ENCODE results near the gene SEMA5B. TPM values are rescaled to one million over a fixed set of nuclear protein-coding genes. Genes with fewer than 3 reads are reported as not detected.

SEMA5B gene
- total and polyA plus RNA-seq, 2 of the 4 experiments (the other 2 are of a cell fraction): not detected

DNA sequence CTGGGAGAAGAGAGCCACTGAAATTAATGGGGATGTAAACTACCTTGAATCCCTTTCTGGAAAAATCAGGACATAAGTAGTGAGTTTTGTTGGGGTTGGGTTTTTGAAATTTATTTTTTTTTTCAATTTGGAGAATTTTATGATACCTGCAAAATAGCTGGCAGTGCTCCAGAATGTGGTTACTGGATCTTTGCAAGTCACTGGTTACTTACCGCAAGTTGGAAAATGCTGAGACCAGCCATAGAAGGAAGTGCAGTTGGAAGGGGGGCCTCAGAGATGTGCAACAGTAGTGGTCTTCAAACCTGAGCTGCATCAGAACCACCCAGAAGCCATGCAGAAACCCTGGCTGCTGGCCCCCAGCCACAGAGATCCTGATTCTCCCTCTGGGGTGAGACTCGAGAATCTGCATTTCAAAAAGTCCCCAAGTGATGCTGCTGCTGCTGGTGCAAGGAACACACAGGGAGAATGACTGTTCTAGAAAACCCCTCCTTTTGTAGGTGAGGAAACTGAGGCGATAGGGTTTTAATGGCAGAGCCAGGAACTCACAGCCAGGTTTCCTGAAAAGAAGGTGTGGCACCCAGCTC lies 39.7 kb downstream of the SEMA5B start:
- Histone ChIP-seq H2AK5ac (ENCODE audit: low read depth, low read length) (no peak overlapping the region), H3K4me1 (ENCODE audit: control insufficient read depth, insufficient read depth, low read length) (no peaks in the 10 kb centered on the region), H3K79me1 (ENCODE audit: low read depth in 1 of 2, low read length in 2 of 2) (no peaks in the 10 kb centered on the region), H4K8ac (ENCODE audit: low read depth in 2 of 2, low read length in 2 of 2) (no peak overlapping the region), H2AFZ (replicated peaks; ENCODE audit: low read length, poor library complexity) (no peak overlapping the region), H4K20me1 (ENCODE audit: insufficient read depth, low read length) (no peaks in the 10 kb centered on the region), H2BK20ac (ENCODE audit: low read depth, low read length) (no peak overlapping the region), H4K5ac (ENCODE audit: low read depth, low read length) (no peak overlapping the region), H4K91ac (ENCODE audit: insufficient read depth, low read depth, low read length) (no peak overlapping the region), H3K9me1 (ENCODE audit: insufficient read depth, low read length) (no peaks in the 10 kb centered on the region), H3K4ac (ENCODE audit: low read depth, low read length) (no peak overlapping the region), H3K4me2 (ENCODE audit: low read depth, low read length) (no peak overlapping the region), H3K23ac (ENCODE audit: low read depth, low read length) (no peak overlapping the region), H3K9ac (ENCODE audit: low read depth, low read length) (no peak overlapping the region), H3K9me3 (ENCODE audit: control insufficient read depth, insufficient read depth, low read length) (no peaks in the 10 kb centered on the region), H2AK9ac (replicated peaks; ENCODE audit: low read depth, low read length, poor library complexity) (no peak overlapping the region), H2BK15ac (ENCODE audit: low read depth, low read length) (no peak overlapping the region), H3K56ac (ENCODE audit: extremely low read depth, insufficient read depth, low read length) (no peak overlapping the region), H3K4me3 (ENCODE audit: insufficient read depth, low read depth, low read length) (no peak overlapping the region), H3K14ac (replicated peaks; ENCODE audit: low read depth, low read length) (no peak overlapping the region), H3K27me3 (ENCODE audit: control insufficient read depth, insufficient read depth, low read length) (peaks cover 77% of the 10 kb centered on the region), H3K36me3 (ENCODE audit: control insufficient read depth, insufficient read depth, low read length) (no peaks in the 10 kb centered on the region), H3K18ac (ENCODE audit: low read depth, low read length) (no peak overlapping the region), H2BK120ac (ENCODE audit: low read depth, low read length) (no peak overlapping the region), H2BK5ac (ENCODE audit: low read depth, low read length, poor library complexity, severe bottlenecking) (no peak overlapping the region), H3K27ac (ENCODE audit: insufficient read depth, low read length) (no peak overlapping the region)
- in situ Hi-C loops (cut with MboI; ENCODE audit: low sequenced_read_pairs) (no loop called here), dilution Hi-C loops (cut with HindIII; ENCODE audit: low sequenced_read_pairs, unreplicated experiment) (no loop called here), intact Hi-C loops (cut with micrococcal nuclease) (no loop called here)
- DNase-seq (no peak), ATAC-seq (ENCODE audit: low read depth) (no peak)
- no peak for TF ChIP-seq BHLHE40 (IDR thresholded peaks at IDR 0.05; ENCODE audit: low read depth, low read length)
- no peak for TF ChIP-seq CHD1 (IDR thresholded peaks at IDR 0.05; ENCODE audit: low read depth, low read length)
- TF ChIP-seq, protein P1, sequence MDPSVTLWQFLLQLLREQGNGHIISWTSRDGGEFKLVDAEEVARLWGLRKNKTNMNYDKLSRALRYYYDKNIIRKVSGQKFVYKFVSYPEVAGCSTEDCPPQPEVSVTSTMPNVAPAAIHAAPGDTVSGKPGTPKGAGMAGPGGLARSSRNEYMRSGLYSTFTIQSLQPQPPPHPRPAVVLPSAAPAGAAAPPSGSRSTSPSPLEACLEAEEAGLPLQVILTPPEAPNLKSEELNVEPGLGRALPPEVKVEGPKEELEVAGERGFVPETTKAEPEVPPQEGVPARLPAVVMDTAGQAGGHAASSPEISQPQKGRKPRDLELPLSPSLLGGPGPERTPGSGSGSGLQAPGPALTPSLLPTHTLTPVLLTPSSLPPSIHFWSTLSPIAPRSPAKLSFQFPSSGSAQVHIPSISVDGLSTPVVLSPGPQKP (IDR thresholded peaks at IDR 0.05; ENCODE audit: borderline replicate concordance, low read depth, low read length): no peak
- TF ChIP-seq, protein P2, sequence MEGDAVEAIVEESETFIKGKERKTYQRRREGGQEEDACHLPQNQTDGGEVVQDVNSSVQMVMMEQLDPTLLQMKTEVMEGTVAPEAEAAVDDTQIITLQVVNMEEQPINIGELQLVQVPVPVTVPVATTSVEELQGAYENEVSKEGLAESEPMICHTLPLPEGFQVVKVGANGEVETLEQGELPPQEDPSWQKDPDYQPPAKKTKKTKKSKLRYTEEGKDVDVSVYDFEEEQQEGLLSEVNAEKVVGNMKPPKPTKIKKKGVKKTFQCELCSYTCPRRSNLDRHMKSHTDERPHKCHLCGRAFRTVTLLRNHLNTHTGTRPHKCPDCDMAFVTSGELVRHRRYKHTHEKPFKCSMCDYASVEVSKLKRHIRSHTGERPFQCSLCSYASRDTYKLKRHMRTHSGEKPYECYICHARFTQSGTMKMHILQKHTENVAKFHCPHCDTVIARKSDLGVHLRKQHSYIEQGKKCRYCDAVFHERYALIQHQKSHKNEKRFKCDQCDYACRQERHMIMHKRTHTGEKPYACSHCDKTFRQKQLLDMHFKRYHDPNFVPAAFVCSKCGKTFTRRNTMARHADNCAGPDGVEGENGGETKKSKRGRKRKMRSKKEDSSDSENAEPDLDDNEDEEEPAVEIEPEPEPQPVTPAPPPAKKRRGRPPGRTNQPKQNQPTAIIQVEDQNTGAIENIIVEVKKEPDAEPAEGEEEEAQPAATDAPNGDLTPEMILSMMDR (conservative IDR thresholded peaks at IDR 0.05; ENCODE audit: low read depth, low read length): no peak
- no peak for TF ChIP-seq FOS (IDR thresholded peaks at IDR 0.05; ENCODE audit: low read depth, low read length)
- no peak for TF ChIP-seq MAZ (IDR thresholded peaks at IDR 0.05; ENCODE audit: borderline replicate concordance, low read depth, low read length)
- no peak for TF ChIP-seq RFX5 (IDR thresholded peaks at IDR 0.05; ENCODE audit: low read depth, low read length)
- TF ChIP-seq MAFK (IDR thresholded peaks at IDR 0.05; ENCODE audit: low read depth, low read length): no peak
- no peak for TF ChIP-seq RAD21 (IDR thresholded peaks at IDR 0.05; ENCODE audit: low read length)
- no peak for TF ChIP-seq NFE2L2 (IDR thresholded peaks at IDR 0.05; ENCODE audit: low read depth, low read length)
- TF ChIP-seq MXI1 (IDR thresholded peaks at IDR 0.05; ENCODE audit: borderline replicate concordance, low read depth, low read length): no peak
- TF ChIP-seq SMC3 (IDR thresholded peaks at IDR 0.05; ENCODE audit: low read depth, low read length): no peak
- no peak for TF ChIP-seq RCOR1 (IDR thresholded peaks at IDR 0.05; ENCODE audit: insufficient replicate concordance, low read length)
- no peak for TF ChIP-seq POLR2A (IDR thresholded peaks at IDR 0.05; ENCODE audit: low read depth, low read length)
- TF ChIP-seq CEBPB (IDR thresholded peaks at IDR 0.05; ENCODE audit: low read depth, low read length): no peak
- TF ChIP-seq, protein P3, sequence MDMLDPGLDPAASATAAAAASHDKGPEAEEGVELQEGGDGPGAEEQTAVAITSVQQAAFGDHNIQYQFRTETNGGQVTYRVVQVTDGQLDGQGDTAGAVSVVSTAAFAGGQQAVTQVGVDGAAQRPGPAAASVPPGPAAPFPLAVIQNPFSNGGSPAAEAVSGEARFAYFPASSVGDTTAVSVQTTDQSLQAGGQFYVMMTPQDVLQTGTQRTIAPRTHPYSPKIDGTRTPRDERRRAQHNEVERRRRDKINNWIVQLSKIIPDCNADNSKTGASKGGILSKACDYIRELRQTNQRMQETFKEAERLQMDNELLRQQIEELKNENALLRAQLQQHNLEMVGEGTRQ (IDR thresholded peaks at IDR 0.05; ENCODE audit: low read depth, low read length): no peak
- ChIA-PET POLR2A (ENCODE audit: unreplicated experiment) (no interaction called here), CTCF (no interaction called here)
- 100% methylated on average over 1 of the region's 3 CpGs; no CpG with 5 or more reads in 1 of the 2 experiments for WGBS, 2 experiments (ENCODE audit: extremely low coverage in 2 of 2, insufficient read length in 1 of 2)
- BruUV-seq (replicated peaks): no TSS peak

Measured in IMR-90 (cell line).